Measurements from ENCODE around the gene FGGY. TPM values are rescaled to one million over a fixed set of nuclear protein-coding genes. Genes with fewer than 3 reads are reported as not detected.
"Not testable (repeated sequence)": the region's sequence is repeated elsewhere in the genome, so short reads cannot be mapped to it uniquely, and the experiment has no call there.

The FGGY gene
- total RNA-seq, 1 donor from 2014 or later, result 23.1 TPM

GRCh38 chr1:59605761-59606160 lies 308.9 kb downstream of the FGGY start:
- no peak for ATAC-seq (ENCODE audit: poor library complexity)
- intact Hi-C loops (cut with DNase I), result no loop called here
- DNase-seq, result no peak

- intact Hi-C loops (cut with DNase I), result no loop called here
- DNase-seq (no peak), ATAC-seq (ENCODE audit: poor library complexity) (no peak)
Measured at GRCh38 chr1:59609245-59609644, 312.4 kb downstream of the FGGY start.

- ATAC-seq (ENCODE audit: poor library complexity); DNase-seq; intact Hi-C loops (cut with DNase I): not testable (repeated sequence)
Measured at GRCh38 chr1:59610499-59610898, 313.6 kb downstream of the FGGY start.

GRCh38 chr1:59617434-59617833 lies 320.5 kb downstream of the FGGY start:
- ATAC-seq (ENCODE audit: poor library complexity), result no peak
- no peak for DNase-seq
- intact Hi-C loops (cut with DNase I), result no loop called here

- ATAC-seq (ENCODE audit: poor library complexity) (no peak), DNase-seq (no peak)
- intact Hi-C loops (cut with DNase I), result no loop called here
Measured at GRCh38 chr1:59619557-59619956, 322.7 kb downstream of the FGGY start.

- intact Hi-C loops (cut with DNase I), result no loop called here
- ATAC-seq (ENCODE audit: poor library complexity), result no peak
- DNase-seq, result no peak
Measured at GRCh38 chr1:59625384-59625783, 328.5 kb downstream of the FGGY start.

- intact Hi-C loops (cut with DNase I), result no loop called here
- DNase-seq (no peak), ATAC-seq (ENCODE audit: poor library complexity) (no peak)
Measured at GRCh38 chr1:59631561-59632255, 334.8 kb downstream of the FGGY start.

GRCh38 chr1:59635097-59635496 lies 338.2 kb downstream of the FGGY start:
- ATAC-seq (ENCODE audit: poor library complexity), result no peak
- no peak for DNase-seq
- intact Hi-C loops (cut with DNase I), result no loop called here

- intact Hi-C loops (cut with DNase I), result no loop called here
- DNase-seq (no peak), ATAC-seq (ENCODE audit: poor library complexity) (peak; percentile 83)
Measured at GRCh38 chr1:59638231-59638711, 341.4 kb downstream of the FGGY start.

GRCh38 chr1:59639266-59639665 lies 342.4 kb downstream of the FGGY start:
- no peak for ATAC-seq (ENCODE audit: poor library complexity)
- DNase-seq, result no peak
- intact Hi-C loops (cut with DNase I), result no loop called here

- intact Hi-C loops (cut with DNase I), result no loop called here
- ATAC-seq (ENCODE audit: poor library complexity) (peak; percentile 71), DNase-seq (peak; percentile 61)
Measured at GRCh38 chr1:59640851-59641250, 344.0 kb downstream of the FGGY start.

- intact Hi-C loops (cut with DNase I), result no loop called here
Measured at GRCh38 chr1:59641836-59642235, 344.9 kb downstream of the FGGY start.

GRCh38 chr1:59643526-59643925 lies 346.6 kb downstream of the FGGY start:
- intact Hi-C loops (cut with DNase I), result no loop called here
- no peak for DNase-seq
- no peak for ATAC-seq (ENCODE audit: poor library complexity)

More at GRCh38 chr1:59641836-59642235, 344.9 kb downstream of the FGGY start:
- ATAC-seq (ENCODE audit: poor library complexity) (no peak), DNase-seq (no peak)

- DNase-seq (no peak), ATAC-seq (ENCODE audit: poor library complexity) (peak; percentile 34)
- intact Hi-C loops (cut with DNase I), result no loop called here
Measured at GRCh38 chr1:59645893-59646292, 349.0 kb downstream of the FGGY start.

- ATAC-seq (ENCODE audit: poor library complexity); DNase-seq; intact Hi-C loops (cut with DNase I): not testable (repeated sequence)
Measured at GRCh38 chr1:59653142-59653958, 356.5 kb downstream of the FGGY start.

- no peak for DNase-seq
Measured at GRCh38 chr1:59653968-59654367, 357.1 kb downstream of the FGGY start.

GRCh38 chr1:59657873-59658465 lies 361.1 kb downstream of the FGGY start:
- intact Hi-C loops (cut with DNase I), result no loop called here
- ATAC-seq (ENCODE audit: poor library complexity) (no peak), DNase-seq (no peak)

More at GRCh38 chr1:59653968-59654367, 357.1 kb downstream of the FGGY start:
- ATAC-seq (ENCODE audit: poor library complexity), result no peak
- intact Hi-C loops (cut with DNase I), result no loop called here

- ATAC-seq (ENCODE audit: poor library complexity) (no peak), DNase-seq (no peak)
- intact Hi-C loops (cut with DNase I), result no loop called here
Measured at GRCh38 chr1:59664166-59664565, 367.3 kb downstream of the FGGY start.

- ATAC-seq (ENCODE audit: poor library complexity) (no peak), DNase-seq (no peak)
- intact Hi-C loops (cut with DNase I), result no loop called here
Measured at GRCh38 chr1:59666106-59666505, 369.2 kb downstream of the FGGY start.

GRCh38 chr1:59667020-59667419 lies 370.1 kb downstream of the FGGY start:
- no peak for ATAC-seq (ENCODE audit: poor library complexity)
- intact Hi-C loops (cut with DNase I), result no loop called here
- no peak for DNase-seq

Measured in Right ventricle myocardium superior (tissue), 1 donor.